Psoas muscle (tissue), 8 donors: ENCODE data around the gene CLDN22. TPM values are rescaled to one million over a fixed set of nuclear protein-coding genes. Genes with fewer than 3 reads are reported as not detected.

Experiments used
- ATAC-seq, 4 donors: fragments of 200-7000 bp; cut with Tn5 transposase; one replicate each; pipeline ENCODE4 v1.9.1; 2020; ENCODE audit warnings: moderate library complexity in 3 of 4, mild to moderate bottlenecking in 2 of 4
- DNase-seq, 2 donors: peaks; one replicate each; pipeline ENCODE4 v3.0.0-alpha.2; 2020
- H3K27ac ChIP-seq: fragments of 200-600 bp; one replicate; pipeline ENCODE4 v1.8.0; 2022
- H3K27me3 ChIP-seq, 3 donors: fragments of 200-600 bp in 1 of 3; one replicate each; pipeline versions ENCODE4 v1.6.1 to v1.8.0; 2013 to 2022; ENCODE audit warnings: low read length in 2 of 3, mild to moderate bottlenecking in 2 of 3, moderate library complexity in 1 of 3; ENCODE audit not compliant: insufficient read depth in 3 of 3
- H3K36me3 ChIP-seq, 2 donors: fragments of 200-600 bp in 1 of 2; one replicate each; pipeline versions ENCODE4 v1.6.1 to v1.8.0; 2013 to 2022; ENCODE audit warnings: low read depth in 1 of 2, mild to moderate bottlenecking in 1 of 2, moderate library complexity in 1 of 2; ENCODE audit not compliant: insufficient read depth in 1 of 2
- H3K4me1 ChIP-seq: fragments of 200-600 bp; one replicate; pipeline ENCODE4 v1.8.0; 2022
- H3K4me3 ChIP-seq: fragments of 200-600 bp; one replicate; pipeline ENCODE4 v1.8.0; 2022; ENCODE audit warnings: mild to moderate bottlenecking
- H3K9me3 ChIP-seq: fragments of 200-600 bp; one replicate; pipeline ENCODE4 v1.8.0; 2022
- CTCF ChIP-seq: fragments of 200-600 bp; IDR thresholded peaks from one replicate; pipeline ENCODE4 v1.8.0; 2022; ENCODE audit warnings: antibody characterized with exemption
- WGBS, 3 donors: extraction: QIAGEN DNeasy Blood & Tissue Kit; methylation state at CpG; one replicate each; pipeline versions ENCODE4 v1.1.6 to v1.1.7; 2013; 5-methylcytosine and 5-hydroxymethylcytosine counted together
- intact Hi-C, 2 donors: fragments of 100-400 bp; cut with DNase I; formaldehyde crosslinking; loops; one replicate each; pipeline versions ENCODE4 v1.11.0 to v1.14.2; 2022
- polyA plus RNA-seq, 3 donors: library from polyadenylated mRNA; stranded (reverse); fragments of 200-250 nt; gene quantifications; one replicate each; pipeline ENCODE4 v1.2.3, GENCODE V29; 2013
- total RNA-seq, 4 donors: library from RNA; stranded (reverse); fragmentation: NEBNext Ultra II Directional in 2 of 4; extraction: Animal tissue kit (Norgen Biotek cat#: 25700) in 2 of 4; gene quantifications; one replicate each; pipeline versions ENCODE4 v1.2.1 to v1.2.4, GENCODE V29; 2021 to 2023
- donor health status: healthy with polysubstance abuse.
- donor health status: DM: no; HTN: no; CAD: no; lungs with moderate emphysema.
- donor health status: Bipolar disorder and iron deficiency.
- donor health status: healthy.
- donor health status: DM: yes; HTN: yes; CAD: no.
- donor health status: DM: no; HTN: no; CAD: no.
- donor health status: DM: no; HTN: no; CAD: no.
- donor health status: DM: yes; HTN: yes; CAD: no.

CLDN22 gene
- total and polyA plus RNA-seq, 7 donors = not detected

GRCh38 chr4:183332447-183332846 lies 12.4 kb upstream of the CLDN22 start:
- DNase-seq = no peak
- Histone ChIP-seq H3K27me3 (no peaks in the 10 kb centered on the region), H3K9me3 (no peaks in the 10 kb centered on the region), H3K4me1 (no peaks in the 10 kb centered on the region), H3K27ac (no peak overlapping the region), H3K4me3 (no peak overlapping the region), H3K36me3 (no peaks in the 10 kb centered on the region)
- intact Hi-C loops = no loop called here
- no peak for TF ChIP-seq CTCF
- WGBS, 3 donors = 60 to 71% (median 64%) methylated on average over 11 of the region's 11 CpGs
- no peak for ATAC-seq

GRCh38 chr4:183330841-183331240 lies 10.8 kb upstream of the CLDN22 start:
- H3K4me3 ChIP-seq = no peak overlapping the region
- no peaks in the 10 kb centered on the region for H3K27me3 ChIP-seq
- no peaks in the 10 kb centered on the region for H3K36me3 ChIP-seq
- no peak for TF ChIP-seq CTCF
- ATAC-seq (no peak), DNase-seq (no peak)
- intact Hi-C loops = no loop called here
- H3K4me1 ChIP-seq = no peaks in the 10 kb centered on the region
- H3K27ac ChIP-seq = no peak overlapping the region
- no peaks in the 10 kb centered on the region for H3K9me3 ChIP-seq
- 89 to 93% (median 90%) methylated on average over 2 of the region's 2 CpGs for WGBS, 3 donors

GRCh38 chr4:183329954-183330742 lies 10.1 kb upstream of the CLDN22 start:
- 68 to 72% (median 68%) methylated on average over 10 of the region's 10 CpGs for WGBS, 3 donors
- no peak for TF ChIP-seq CTCF
- intact Hi-C loops = no loop called here
- ATAC-seq (no peak), DNase-seq (no peak)
- Histone ChIP-seq H3K27me3 (no peaks in the 10 kb centered on the region), H3K4me1 (no peaks in the 10 kb centered on the region), H3K4me3 (no peak overlapping the region), H3K36me3 (no peaks in the 10 kb centered on the region), H3K9me3 (no peaks in the 10 kb centered on the region), H3K27ac (no peak overlapping the region)

- H3K36me3 ChIP-seq = no peaks in the 10 kb centered on the region
- H3K9me3 ChIP-seq = no peaks in the 10 kb centered on the region
- TF ChIP-seq CTCF = no peak
- H3K27me3 ChIP-seq = no peaks in the 10 kb centered on the region
- no peaks in the 10 kb centered on the region for H3K4me1 ChIP-seq
- 87 to 94% (median 93%) methylated on average over 6 of the region's 6 CpGs for WGBS, 3 donors
- no peak overlapping the region for H3K4me3 ChIP-seq
- intact Hi-C loops = no loop called here
- no peak for ATAC-seq
- no peak overlapping the region for H3K27ac ChIP-seq
- no peak for DNase-seq
Observed at GRCh38 chr4:183329244-183329643, 9.2 kb upstream of the CLDN22 start.

GRCh38 chr4:183328832-183329231 lies 8.8 kb upstream of the CLDN22 start:
- WGBS, 3 donors = 52 to 65% (median 55%) methylated on average over 7 of the region's 7 CpGs
- no peak overlapping the region for H3K4me3 ChIP-seq
- H3K27ac ChIP-seq = no peak overlapping the region
- DNase-seq (no peak), ATAC-seq (no peak)
- H3K4me1 ChIP-seq = no peaks in the 10 kb centered on the region
- no peaks in the 10 kb centered on the region for H3K27me3 ChIP-seq
- no peak for TF ChIP-seq CTCF
- intact Hi-C loops = no loop called here
- no peaks in the 10 kb centered on the region for H3K9me3 ChIP-seq
- H3K36me3 ChIP-seq = no peaks in the 10 kb centered on the region
